Activated naive CD4-positive, alpha-beta T cell treated with anti-CD3 and anti-CD28 coated beads for 36 hours (primary cell): ENCODE results near the gene NRDC. TPM values are rescaled to one million over a fixed set of nuclear protein-coding genes. Genes with fewer than 3 reads are reported as not detected.
A peak's percentile ranks its signal among the peaks of the same experiment; 100 is the strongest.
"Not testable (repeated sequence)": the region's sequence is repeated elsewhere in the genome, so short reads cannot be mapped to it uniquely, and the experiment has no call there.

Experiments
- CTCF ChIA-PET: fragments of 350-600 bp; sonication (Branson Sonifier 250); formaldehyde crosslinking; loops from one replicate; lab custom pipeline; 2021; ENCODE audit warnings: antibody characterized with exemption; lab: Charles Lee
- DNase-seq: peaks from one replicate; pipeline ENCODE4 v3.0.0-alpha.2; 2020
- H3K27ac Mint-ChIP-seq: one replicate; pipeline ENCODE4 v1.8.0; 2021; ENCODE audit warnings: mild to moderate bottlenecking, mixed read lengths
- H3K27me3 Mint-ChIP-seq: one replicate; pipeline ENCODE4 v1.8.0; 2021; ENCODE audit warnings: low read depth, mixed read lengths
- H3K36me3 Mint-ChIP-seq: one replicate; pipeline ENCODE4 v1.8.0; 2021; ENCODE audit warnings: low read depth, mixed read lengths
- H3K4me1 Mint-ChIP-seq: one replicate; pipeline ENCODE4 v1.8.0; 2021; ENCODE audit warnings: low read depth, mixed read lengths
- H3K4me3 Mint-ChIP-seq: one replicate; pipeline ENCODE4 v1.8.0; 2021; ENCODE audit warnings: mild to moderate bottlenecking, moderate library complexity, mixed read lengths
- H3K9me3 Mint-ChIP-seq: one replicate; pipeline ENCODE4 v1.8.0; 2021; ENCODE audit warnings: mixed read lengths
- intact Hi-C: fragments of 100-400 bp; cut with micrococcal nuclease; formaldehyde crosslinking; loops from one replicate; pipeline ENCODE4 v1.15.1; 2023
- total RNA-seq, 2 experiments: library from RNA; stranded (reverse); gene quantifications; one replicate each; pipeline ENCODE4 v1.2.3, GENCODE V29; 2021

NRDC gene
- total RNA-seq, 2 experiments from 2014 or later, result 136 to 145 TPM

DNA sequence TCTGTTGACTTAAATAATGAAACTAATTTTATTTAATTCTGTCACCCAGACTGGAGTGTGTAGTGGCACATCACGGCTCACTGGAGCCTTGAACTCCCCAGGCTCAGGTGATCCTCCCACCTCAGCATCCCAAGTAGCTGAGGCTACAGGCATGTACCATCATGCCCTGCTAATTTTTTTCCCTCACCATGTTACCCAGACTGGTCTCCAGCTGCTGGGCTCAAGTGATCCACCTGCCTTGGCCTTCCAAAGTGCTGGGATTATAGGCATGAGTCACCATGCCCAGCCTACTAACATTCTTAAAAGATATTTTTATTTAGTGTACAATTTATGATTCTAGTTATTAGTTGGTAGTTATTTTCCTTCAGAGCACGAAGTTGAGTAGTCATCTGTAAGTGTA, 49.5 kb downstream of the NRDC start:
- Mint-ChIP-seq H3K27ac (no peak overlapping the region), H3K4me1 (no peaks in the 10 kb centered on the region)

DNA sequence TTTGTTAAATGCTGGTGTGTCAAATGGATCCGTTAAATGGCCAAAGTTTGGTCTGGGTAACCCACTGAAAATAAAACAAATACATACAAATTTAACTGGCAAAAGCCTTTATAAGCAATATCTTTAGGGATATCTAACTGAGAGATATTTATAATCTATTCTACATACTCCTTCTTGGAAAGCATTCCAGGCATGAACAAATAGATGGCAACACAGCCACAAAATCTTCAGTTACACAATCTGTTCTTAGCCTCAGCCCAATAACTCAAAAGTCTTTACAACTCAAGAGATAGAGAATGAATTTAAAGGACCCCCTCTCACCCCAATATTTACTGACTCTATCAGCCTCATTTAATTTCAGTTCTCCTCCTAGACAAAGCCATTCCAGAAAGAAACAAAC, 58.7 kb downstream of the NRDC start:
- intact Hi-C loops, result no loop called here
- Mint-ChIP-seq H3K27ac (no peak overlapping the region), H3K9me3 (no peaks in the 10 kb centered on the region), H3K27me3 (no peaks in the 10 kb centered on the region), H3K36me3 (peaks cover 10% of the 10 kb centered on the region), H3K4me3 (no peak overlapping the region), H3K4me1 (no peaks in the 10 kb centered on the region)
- CTCF ChIA-PET, result no interaction called here
- no peak for DNase-seq

More for the DNA sequence above, 49.5 kb downstream of the NRDC start:
- Mint-ChIP-seq H3K36me3 (peaks cover 5% of the 10 kb centered on the region), H3K9me3 (no peaks in the 10 kb centered on the region), H3K27me3 (no peaks in the 10 kb centered on the region), H3K4me3 (no peak overlapping the region)
- CTCF ChIA-PET, result interaction anchor here (1.0 kb wide), 1 partner anchor 19 kb away, joined by 3 read pairs; no protein-coding TSS in a partner anchor
- intact Hi-C loops, result no loop called here
- DNase-seq, result no peak

DNA sequence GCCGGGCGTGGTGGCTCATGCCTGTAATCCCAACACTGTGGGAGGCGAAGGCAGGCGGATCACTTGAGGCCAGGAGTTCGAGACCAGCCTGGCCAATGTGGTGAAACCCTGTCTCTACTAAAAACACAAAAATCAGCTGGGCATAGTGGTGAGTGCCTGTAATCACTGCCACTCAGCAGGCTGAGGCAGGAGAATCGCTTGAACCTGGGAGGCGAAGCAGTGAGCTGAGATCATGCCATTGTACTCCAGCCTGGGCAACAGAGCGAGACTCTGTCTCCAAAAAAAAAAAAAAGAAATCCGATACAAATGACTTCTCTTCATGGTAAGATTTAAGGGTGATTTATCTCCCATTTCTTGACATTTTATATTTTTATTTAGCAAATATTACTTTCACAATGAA, 59.5 kb downstream of the NRDC start:
- H3K27ac Mint-ChIP-seq, DNase-seq, H3K4me1 Mint-ChIP-seq, H3K4me3 Mint-ChIP-seq, CTCF ChIA-PET, H3K27me3 Mint-ChIP-seq, H3K9me3 Mint-ChIP-seq, intact Hi-C loops: not testable (repeated sequence)
- peaks cover 14% of the 10 kb centered on the region for H3K36me3 Mint-ChIP-seq

GRCh38 chr1:51818487-51818886, 60.0 kb downstream of the NRDC start:
- H3K36me3 Mint-ChIP-seq, result peaks cover 14% of the 10 kb centered on the region
- H3K27me3 Mint-ChIP-seq, result no peaks in the 10 kb centered on the region
- H3K9me3 Mint-ChIP-seq, result no peaks in the 10 kb centered on the region
- no peak overlapping the region for H3K27ac Mint-ChIP-seq
- CTCF ChIA-PET, result no interaction called here
- DNase-seq, result no peak
- intact Hi-C loops, result no loop called here
- H3K4me3 Mint-ChIP-seq, result no peak overlapping the region
- no peaks in the 10 kb centered on the region for H3K4me1 Mint-ChIP-seq

- no peak for DNase-seq
- CTCF ChIA-PET, result no interaction called here
- Mint-ChIP-seq H3K9me3 (no peaks in the 10 kb centered on the region), H3K36me3 (peaks cover 13% of the 10 kb centered on the region), H3K4me3 (no peak overlapping the region), H3K4me1 (no peaks in the 10 kb centered on the region), H3K27me3 (no peaks in the 10 kb centered on the region), H3K27ac (no peak overlapping the region)
- intact Hi-C loops, result no loop called here
Observed at GRCh38 chr1:51814513-51814912, 64.0 kb downstream of the NRDC start.

DNA sequence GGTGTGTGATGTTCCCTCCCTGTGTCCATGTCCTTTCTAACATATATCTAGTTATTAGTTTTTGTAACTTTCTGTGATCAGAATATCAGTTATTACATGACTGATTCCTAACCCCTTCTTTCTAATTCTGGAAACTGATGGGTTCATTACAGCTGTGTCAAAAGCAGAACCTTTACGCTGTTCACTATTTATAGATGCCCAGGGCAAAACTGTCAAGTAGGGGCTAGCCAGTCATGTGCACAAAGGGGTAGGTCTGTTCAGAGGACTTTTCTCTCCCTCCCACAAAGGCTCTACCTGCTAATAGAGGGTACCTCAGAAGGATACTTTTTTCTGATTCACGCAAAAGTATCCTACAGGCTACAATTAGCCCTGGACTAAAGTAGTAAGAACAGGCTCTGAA, 79.2 kb downstream of the NRDC start:
- CTCF ChIA-PET, result interaction anchor here (1.0 kb wide), 1 partner anchor 11 kb away, joined by 3 read pairs; no protein-coding TSS in a partner anchor

GRCh38 chr1:51794868-51795267, 83.7 kb downstream of the NRDC start:
- H3K9me3 Mint-ChIP-seq, result no peaks in the 10 kb centered on the region
- CTCF ChIA-PET, result interaction anchor here (1.5 kb wide), 1 partner anchor 26 kb away, joined by 4 read pairs; no protein-coding TSS in a partner anchor
- DNase-seq, result no peak
- H3K4me1 Mint-ChIP-seq, result peaks cover 11% of the 10 kb centered on the region
- H3K27ac Mint-ChIP-seq, result no peak overlapping the region
- intact Hi-C loops, result no loop called here
- peaks cover 19% of the 10 kb centered on the region for H3K36me3 Mint-ChIP-seq
- no peaks in the 10 kb centered on the region for H3K27me3 Mint-ChIP-seq
- H3K4me3 Mint-ChIP-seq, result no peak overlapping the region

More for the DNA sequence above, 79.2 kb downstream of the NRDC start:
- no peak overlapping the region for H3K27ac Mint-ChIP-seq
- H3K9me3 Mint-ChIP-seq, result no peaks in the 10 kb centered on the region
- intact Hi-C loops, result no loop called here
- H3K27me3 Mint-ChIP-seq, result no peaks in the 10 kb centered on the region
- DNase-seq, result no peak
- peaks cover 16% of the 10 kb centered on the region for H3K36me3 Mint-ChIP-seq
- no peak overlapping the region for H3K4me3 Mint-ChIP-seq
- H3K4me1 Mint-ChIP-seq, result no peaks in the 10 kb centered on the region

- H3K27ac Mint-ChIP-seq, result no peak overlapping the region
- intact Hi-C loops, result no loop called here
Observed at GRCh38 chr1:51794260-51794659, 84.3 kb downstream of the NRDC start.

GRCh38 chr1:51792864-51793263, 85.7 kb downstream of the NRDC start:
- CTCF ChIA-PET, result no interaction called here
- peaks cover 25% of the 10 kb centered on the region for H3K36me3 Mint-ChIP-seq
- H3K9me3 Mint-ChIP-seq, result no peaks in the 10 kb centered on the region
- no peak overlapping the region for H3K4me3 Mint-ChIP-seq
- peak; percentile 32 for DNase-seq
- intact Hi-C loops, result loop anchor here (2.0 kb wide), 1 partner anchor 86 kb away; the partner anchor contains the start of gene NRDC
- H3K27me3 Mint-ChIP-seq, result no peaks in the 10 kb centered on the region
- peaks cover 11% of the 10 kb centered on the region for H3K4me1 Mint-ChIP-seq
- H3K27ac Mint-ChIP-seq, result peak overlapping the region; percentile 39

More at GRCh38 chr1:51794260-51794659, 84.3 kb downstream of the NRDC start:
- H3K36me3 Mint-ChIP-seq, result peaks cover 24% of the 10 kb centered on the region
- CTCF ChIA-PET, result interaction anchor here (1.5 kb wide), 1 partner anchor 25 kb away, joined by 4 read pairs; no protein-coding TSS in a partner anchor
- no peak for DNase-seq
- H3K9me3 Mint-ChIP-seq, result no peaks in the 10 kb centered on the region
- no peaks in the 10 kb centered on the region for H3K27me3 Mint-ChIP-seq
- H3K4me3 Mint-ChIP-seq, result no peak overlapping the region
- H3K4me1 Mint-ChIP-seq, result peaks cover 11% of the 10 kb centered on the region

DNA sequence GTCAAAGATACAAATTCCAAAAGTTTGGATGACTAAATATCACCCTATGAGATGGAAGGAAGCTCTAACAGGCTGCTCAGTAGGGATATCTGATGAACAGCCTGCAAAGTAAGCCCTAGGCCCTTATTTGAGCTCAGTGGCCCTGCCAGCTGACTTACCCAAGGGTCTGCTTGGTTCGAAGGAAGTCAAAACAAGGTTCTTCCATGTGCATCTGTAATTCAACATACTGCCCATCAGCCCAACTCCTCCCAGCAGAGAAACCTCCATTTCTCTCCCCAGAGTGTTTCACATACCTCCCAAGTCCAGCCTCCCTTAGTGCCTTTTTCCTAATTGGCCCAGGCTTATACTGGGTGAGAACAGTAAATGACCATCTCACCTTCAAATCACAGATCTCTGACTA, 86.6 kb downstream of the NRDC start:
- intact Hi-C loops, result loop anchor here (2.0 kb wide), 1 partner anchor 87 kb away; the partner anchor contains the start of gene NRDC
- Mint-ChIP-seq H3K27ac (peak overlapping the region; percentile 7), H3K9me3 (no peaks in the 10 kb centered on the region), H3K36me3 (peaks cover 25% of the 10 kb centered on the region), H3K4me1 (peaks cover 11% of the 10 kb centered on the region), H3K27me3 (no peaks in the 10 kb centered on the region), H3K4me3 (no peak overlapping the region)
- CTCF ChIA-PET, result interaction anchor here (2.3 kb wide), 1 partner anchor 23 kb away, joined by 10 read pairs; no protein-coding TSS in a partner anchor
- no peak for DNase-seq

- peak overlapping the region; percentile 10 for H3K27ac Mint-ChIP-seq
- no peak for DNase-seq
- H3K4me1 Mint-ChIP-seq, result peaks cover 11% of the 10 kb centered on the region
- H3K27me3 Mint-ChIP-seq, result no peaks in the 10 kb centered on the region
- H3K36me3 Mint-ChIP-seq, result peaks cover 25% of the 10 kb centered on the region
- intact Hi-C loops, result no loop called here
- no peak overlapping the region for H3K4me3 Mint-ChIP-seq
- CTCF ChIA-PET, result interaction anchor here (0.6 to 2.3 kb wide), 3 partner anchors 10 to 191 kb away, joined by 3 to 10 read pairs (median 3); no protein-coding TSS in a partner anchor
- no peaks in the 10 kb centered on the region for H3K9me3 Mint-ChIP-seq
Observed at GRCh38 chr1:51790385-51790784, 88.1 kb downstream of the NRDC start.

- no peak for DNase-seq
- peaks cover 26% of the 10 kb centered on the region for H3K36me3 Mint-ChIP-seq
- CTCF ChIA-PET, result no interaction called here
- intact Hi-C loops, result no loop called here
- H3K27ac Mint-ChIP-seq, result no peak overlapping the region
- no peaks in the 10 kb centered on the region for H3K27me3 Mint-ChIP-seq
- no peak overlapping the region for H3K4me3 Mint-ChIP-seq
- peaks cover 11% of the 10 kb centered on the region for H3K4me1 Mint-ChIP-seq
- no peaks in the 10 kb centered on the region for H3K9me3 Mint-ChIP-seq
Observed at GRCh38 chr1:51789342-51789741, 89.2 kb downstream of the NRDC start.

GRCh38 chr1:51788938-51789337, 89.6 kb downstream of the NRDC start:
- Mint-ChIP-seq H3K4me3 (no peak overlapping the region), H3K27ac (no peak overlapping the region), H3K36me3 (peaks cover 24% of the 10 kb centered on the region), H3K4me1 (peaks cover 11% of the 10 kb centered on the region), H3K9me3 (no peaks in the 10 kb centered on the region), H3K27me3 (no peaks in the 10 kb centered on the region)
- intact Hi-C loops, result no loop called here
- CTCF ChIA-PET, result no interaction called here
- DNase-seq, result no peak
